Activated T-helper 9 cell treated with anti-CD3 and anti-CD28 coated beads, Interleukin-2, amount 50 U/mL, for 16 hours (primary cell): ENCODE measurements around the gene OPCML.

Experiments used
- DNase-seq: peaks from one replicate; pipeline ENCODE4 v3.0.0-alpha.2; 2020; ENCODE audit warnings: low read depth

Gene OPCML

GRCh38 chr11:133531971-133532651 is at the start of gene OPCML:
TSS of gene OPCML (minus strand) at chr11:133532501.
- DNase-seq, result no peak

DNA sequence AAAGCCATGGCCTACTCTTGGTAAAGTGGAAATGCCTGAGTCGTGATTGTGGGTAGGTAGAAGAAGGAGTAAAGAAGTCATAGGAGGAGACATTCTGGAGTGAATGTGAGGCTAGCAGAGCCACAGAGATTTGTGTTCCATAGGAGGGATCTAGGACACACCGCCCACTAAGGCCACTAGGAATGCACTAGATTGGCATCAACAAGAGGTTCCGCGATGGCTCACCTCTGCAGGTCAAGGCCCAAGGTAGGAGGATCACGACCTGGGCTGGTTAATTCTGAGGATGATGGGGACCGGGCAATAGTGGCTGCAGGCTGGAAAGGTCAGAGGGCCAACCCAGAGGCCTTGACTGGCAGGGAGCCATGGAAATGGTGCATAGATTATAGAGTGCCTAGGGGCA is 48.8 kb upstream of the OPCML start:
- no peak for DNase-seq

DNA sequence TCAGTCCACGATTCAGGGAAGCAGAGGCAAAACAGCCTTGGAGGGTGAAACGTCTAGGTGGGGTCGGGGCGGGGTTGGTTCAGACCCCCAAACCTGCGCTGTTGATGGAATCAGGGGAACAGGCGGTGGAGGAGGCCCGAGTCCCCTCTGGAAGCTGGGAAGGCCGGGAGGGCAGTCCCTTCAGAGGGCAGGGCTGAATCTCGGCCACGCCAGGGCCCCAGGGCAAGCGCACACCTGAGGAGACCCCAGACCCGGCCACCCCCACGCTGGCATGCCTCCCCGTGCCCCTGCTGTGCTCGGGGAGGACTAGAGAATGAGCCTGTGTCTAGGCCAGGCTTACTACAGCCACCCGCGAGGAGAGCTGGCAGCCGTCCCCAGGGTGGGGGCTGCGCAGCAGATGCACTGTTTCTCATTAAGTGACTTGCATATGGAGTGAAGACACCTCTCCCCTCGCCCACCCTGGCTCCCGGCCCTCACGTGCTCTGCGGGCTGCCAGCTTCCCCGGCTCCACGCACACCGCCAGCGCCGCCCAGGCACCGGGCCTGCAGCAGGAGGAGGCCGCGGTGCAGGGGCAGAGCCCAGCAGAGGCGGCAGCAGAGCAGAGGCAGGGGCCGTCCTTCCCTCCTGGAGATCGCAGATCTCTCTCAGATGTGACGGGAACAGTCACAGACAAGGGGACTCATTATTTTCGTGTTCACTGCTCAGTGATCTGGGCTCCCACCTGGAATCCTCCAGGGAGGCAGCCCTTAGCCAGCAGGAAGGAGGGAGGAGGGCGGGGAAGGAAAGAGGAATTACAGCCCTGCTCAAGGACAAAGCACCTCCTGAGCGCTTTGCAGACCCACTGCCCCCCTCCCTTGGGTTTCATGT is 47.1 kb upstream of the OPCML start:
- no peak for DNase-seq

DNA sequence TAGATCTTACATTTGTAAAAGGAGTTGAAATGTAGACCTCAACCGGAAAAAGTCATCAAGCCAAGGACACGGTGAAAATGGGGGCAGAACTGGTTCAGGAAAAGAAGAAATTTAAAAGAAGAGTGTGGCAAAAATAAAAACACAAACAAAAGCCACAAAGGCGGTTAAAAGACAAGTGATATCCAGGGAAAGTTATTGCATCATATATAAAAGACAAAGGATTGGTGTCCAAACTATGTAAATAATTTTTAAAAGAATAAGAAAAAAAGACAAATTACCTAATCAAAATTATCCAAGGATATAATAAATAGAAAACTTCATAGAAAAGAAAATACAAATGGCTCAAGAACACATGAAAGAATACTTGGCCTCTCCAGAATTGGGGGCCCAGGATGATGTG is 45.1 kb upstream of the OPCML start:
- no peak for DNase-seq

- DNase-seq, result no peak
Measured at GRCh38 chr11:133576351-133576750, 44.0 kb upstream of the OPCML start.

- DNase-seq, result no peak
Measured at GRCh38 chr11:133573081-133573480, 40.8 kb upstream of the OPCML start.

DNA sequence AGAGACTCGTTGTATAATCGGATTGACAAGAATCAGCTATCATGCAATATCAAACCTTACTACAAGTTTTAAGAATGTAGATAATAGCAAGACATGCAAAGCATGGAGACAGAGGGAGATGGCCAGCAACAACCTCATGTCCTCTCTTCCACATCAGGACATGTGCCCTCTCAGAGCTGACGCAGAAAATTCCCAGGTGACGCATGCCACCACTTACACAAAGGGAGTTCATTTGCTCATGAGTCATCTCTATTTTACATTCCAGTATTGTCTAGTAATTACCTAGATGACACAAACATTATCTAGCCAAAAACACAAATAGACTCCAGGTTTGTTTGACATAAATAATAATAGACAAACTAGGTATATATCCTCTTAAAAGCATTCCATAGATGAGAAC is 38.1 kb upstream of the OPCML start:
- no peak for DNase-seq

DNA sequence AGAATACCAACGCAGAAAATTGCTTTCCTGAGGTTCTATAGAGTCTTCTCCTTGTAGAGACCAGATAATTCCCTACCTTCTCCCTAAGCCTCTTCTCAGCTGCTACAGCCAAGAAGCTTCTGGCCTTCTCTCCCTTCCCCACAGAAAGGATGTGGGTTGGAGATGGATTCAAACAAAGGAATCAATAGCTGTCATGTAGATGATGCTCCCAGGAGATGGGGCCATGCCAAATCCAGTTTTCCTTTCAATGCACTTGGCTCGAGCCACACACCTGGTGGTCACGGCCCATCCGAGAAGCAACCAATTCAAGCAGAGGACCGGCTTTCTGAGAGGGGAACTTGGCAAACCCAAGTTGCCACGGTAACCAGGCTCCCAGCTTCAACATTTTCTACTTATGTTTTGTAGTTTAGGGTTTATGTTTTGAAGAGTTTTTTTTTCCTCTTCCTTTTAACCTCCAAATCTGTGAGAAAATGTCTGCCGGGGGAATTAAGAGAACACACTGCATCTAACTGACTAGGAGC is 31.3 kb upstream of the OPCML start:
- DNase-seq, result no peak

DNA sequence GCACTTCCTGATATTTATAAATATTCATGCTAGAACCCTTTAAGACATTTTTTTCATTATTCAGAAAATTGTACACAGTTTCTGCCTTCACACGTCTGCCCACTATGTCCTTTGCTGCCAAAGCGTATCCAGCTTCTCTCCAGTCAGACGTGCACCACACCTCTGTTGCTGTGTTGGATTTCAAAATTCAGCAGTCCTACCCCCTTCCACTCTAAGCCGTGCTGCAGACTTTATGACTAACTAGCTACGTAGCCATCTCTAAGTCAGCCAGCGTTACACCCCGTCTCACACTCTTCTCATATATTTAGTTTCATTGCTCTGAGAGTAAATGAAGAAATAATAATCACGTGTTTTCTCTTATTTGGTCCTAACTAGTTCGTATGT is 28.2 kb upstream of the OPCML start:
- DNase-seq, result no peak

DNA sequence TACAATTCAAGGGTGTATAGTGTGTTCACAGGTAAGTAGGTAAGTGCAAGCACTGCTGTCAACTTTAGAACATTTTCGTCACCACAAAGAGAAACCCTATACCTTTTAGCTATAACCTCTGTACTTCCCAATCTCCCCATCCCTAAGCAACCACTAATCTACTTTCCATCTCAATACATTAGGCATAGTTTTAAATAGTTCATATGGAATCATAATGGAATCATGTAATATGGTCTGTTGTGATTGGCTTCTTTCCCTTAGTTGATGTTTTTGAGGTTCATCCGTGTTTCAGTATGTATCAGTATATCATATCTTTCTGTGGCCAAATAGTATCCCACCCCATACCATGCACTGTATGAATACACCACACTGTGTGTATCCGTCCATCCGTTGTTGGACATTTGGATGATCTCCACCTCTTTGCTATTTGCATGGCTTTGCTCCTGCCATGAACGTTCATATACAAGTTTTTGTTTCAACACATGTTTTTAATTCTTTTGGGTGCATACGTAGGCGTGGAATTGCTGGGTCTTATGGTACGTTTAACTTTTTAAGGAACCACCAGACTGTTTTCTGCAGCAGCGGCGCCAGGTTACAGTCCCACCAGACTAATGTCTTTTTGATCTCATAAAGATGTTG is 27.7 kb upstream of the OPCML start:
- DNase-seq, result no peak

GRCh38 chr11:133559382-133559781 is 27.1 kb upstream of the OPCML start:
- no peak for DNase-seq

GRCh38 chr11:133555034-133555433 is 22.7 kb upstream of the OPCML start:
- no peak for DNase-seq

GRCh38 chr11:133553885-133554740 is 21.8 kb upstream of the OPCML start:
- no peak for DNase-seq

GRCh38 chr11:133552938-133553337 is 20.6 kb upstream of the OPCML start:
- DNase-seq, result no peak

DNA sequence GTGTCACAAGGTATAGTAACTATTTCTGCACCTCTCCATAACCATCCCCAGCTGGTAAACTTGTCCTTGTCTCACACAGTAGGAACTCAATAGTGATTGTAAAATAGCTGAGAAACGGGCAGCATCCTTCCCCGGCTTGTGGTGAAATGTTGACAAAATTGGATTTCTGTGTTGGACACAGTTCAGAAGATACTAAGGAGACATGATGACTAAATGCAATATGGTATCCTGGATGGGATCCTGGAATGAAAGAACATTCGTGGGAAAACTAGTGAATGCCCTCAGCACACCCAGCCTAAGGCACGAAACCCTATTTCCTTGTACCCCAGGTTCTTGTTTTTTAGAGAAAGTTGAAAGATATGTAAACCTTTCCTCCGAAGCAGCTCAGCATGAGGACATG is 18.8 kb upstream of the OPCML start:
- no peak for DNase-seq

GRCh38 chr11:133549826-133550225 is 17.5 kb upstream of the OPCML start:
- DNase-seq, result no peak

GRCh38 chr11:133548641-133549040 is 16.3 kb upstream of the OPCML start:
- DNase-seq, result no peak

- no peak for DNase-seq
Measured at GRCh38 chr11:133547808-133548494, 15.7 kb upstream of the OPCML start.

DNA sequence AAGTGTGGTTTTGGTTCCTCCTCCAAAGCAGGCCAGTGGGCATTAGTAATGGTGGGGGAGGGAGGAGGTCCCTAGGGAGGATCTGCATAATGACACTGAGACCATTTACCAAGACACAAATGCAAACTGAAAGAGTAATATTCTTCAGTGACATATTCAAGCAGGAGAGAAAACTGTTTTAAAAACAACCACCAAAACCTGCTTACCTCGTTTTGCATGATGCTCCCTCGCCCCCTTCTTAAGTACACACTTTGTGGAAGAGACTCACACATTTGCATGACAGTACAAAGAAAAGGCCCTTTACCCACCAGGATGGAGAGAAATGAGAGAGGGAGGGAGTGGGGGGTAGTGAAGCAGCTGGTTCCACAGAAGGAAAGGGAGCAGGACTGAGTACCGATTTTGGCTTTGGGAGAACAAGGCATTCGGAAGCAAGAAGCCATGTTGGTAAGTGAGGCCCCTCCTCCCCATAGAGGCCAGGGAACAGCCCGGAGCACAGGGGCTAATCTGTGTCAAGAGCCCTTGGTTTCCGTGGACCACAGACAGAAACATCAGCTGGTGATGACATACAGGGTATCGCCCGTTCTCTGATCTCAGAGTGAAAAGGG is 13.0 kb upstream of the OPCML start:
- DNase-seq, result no peak

- DNase-seq, result no peak
Measured at GRCh38 chr11:133541720-133542095, 9.4 kb upstream of the OPCML start.
